Cardiac muscle cell (in vitro differentiated cells and primary cell): Measurements from ENCODE around the gene B4GALT1. TPM values are rescaled to one million over a fixed set of nuclear protein-coding genes. Genes with fewer than 3 reads are reported as not detected.

Source experiments
- DNase-seq, 2 donors: peaks; one replicate each; pipeline versions ENCODE4 v3.0.0 to v3.0.0-alpha.2; 2010 to 2017; ENCODE audit warnings: low read depth in 1 of 2, low spot score in 1 of 2
- H3K27ac ChIP-seq: fragments of 200-600 bp; sonication (generic); 2 replicates; pipeline ENCODE4 v1.5.1; 2016
- H3K27me3 ChIP-seq: fragments of 200-600 bp; sonication (generic); 2 replicates; pipeline ENCODE4 v1.6.0; 2016; ENCODE audit warnings: control low read depth
- H3K36me3 ChIP-seq: fragments of 200-600 bp; sonication (generic); 2 replicates; pipeline ENCODE4 v1.5.1; 2016; ENCODE audit warnings: control low read depth
- H3K4me1 ChIP-seq: fragments of 200-600 bp; sonication (generic); 2 replicates; pipeline ENCODE4 v1.8.1; 2017; ENCODE audit warnings: low read depth, mild to moderate bottlenecking, mixed run types
- H3K4me3 ChIP-seq: fragments of 200-600 bp; sonication (generic); 2 replicates; pipeline ENCODE4 v1.5.1; 2016; ENCODE audit warnings: mild to moderate bottlenecking
- H3K9me3 ChIP-seq: fragments of 200-600 bp; sonication (generic); 2 replicates; pipeline ENCODE4 v1.5.1; 2017; ENCODE audit warnings: low read depth, mild to moderate bottlenecking, control low read depth
- polyA plus RNA-seq: library from polyadenylated mRNA; unstranded; fragments of >200 nt; fragmentation: Nextera tagmentation; extraction: Ambion mirVana; gene quantifications from 2 replicates; pipeline ENCODE4 v1.2.1, GENCODE V29; 2016
- total RNA-seq: library from RNA; depleted of rRNA; stranded (reverse); fragments of >200 nt; gene quantifications from 2 replicates; pipeline ENCODE4 v1.2.3, GENCODE V29; 2016
- TF ChIP-seq, protein P1 (sequence below): IDR thresholded peaks from 2 replicates; pipeline ENCODE4 v1.5.1; 2012; ENCODE audit warnings: low read depth, mild to moderate bottlenecking, low read length

Gene B4GALT1
- total and polyA plus RNA-seq, 2 experiments from 2014 or later = 22.1 to 33.6 TPM

DNA sequence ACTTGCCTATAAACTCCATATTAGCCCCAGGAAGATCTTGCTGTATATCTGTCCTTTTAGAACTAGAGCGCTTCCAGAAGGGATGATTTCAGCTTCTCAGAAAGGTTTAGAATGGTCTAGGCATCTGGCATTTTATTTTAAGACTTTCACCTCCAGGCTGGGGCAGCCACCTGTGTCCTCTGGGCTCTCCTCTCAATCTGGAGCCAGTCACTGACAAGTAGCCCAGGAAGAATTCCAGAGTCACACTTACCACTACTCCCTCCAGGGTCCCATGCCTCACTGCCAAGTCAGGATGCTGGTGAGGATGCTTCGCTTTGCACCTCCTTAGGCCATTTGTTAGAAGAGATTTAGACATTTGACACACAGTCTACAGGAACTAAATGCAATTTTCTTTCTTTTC lies 20.8 kb downstream of the B4GALT1 start:
- Histone ChIP-seq H3K9me3 (no peaks in the 10 kb centered on the region), H3K4me1 (peaks cover 7% of the 10 kb centered on the region), H3K27ac (no peak overlapping the region), H3K4me3 (no peak overlapping the region), H3K27me3 (no peaks in the 10 kb centered on the region), H3K36me3 (no peaks in the 10 kb centered on the region)
- TF ChIP-seq, protein P1, sequence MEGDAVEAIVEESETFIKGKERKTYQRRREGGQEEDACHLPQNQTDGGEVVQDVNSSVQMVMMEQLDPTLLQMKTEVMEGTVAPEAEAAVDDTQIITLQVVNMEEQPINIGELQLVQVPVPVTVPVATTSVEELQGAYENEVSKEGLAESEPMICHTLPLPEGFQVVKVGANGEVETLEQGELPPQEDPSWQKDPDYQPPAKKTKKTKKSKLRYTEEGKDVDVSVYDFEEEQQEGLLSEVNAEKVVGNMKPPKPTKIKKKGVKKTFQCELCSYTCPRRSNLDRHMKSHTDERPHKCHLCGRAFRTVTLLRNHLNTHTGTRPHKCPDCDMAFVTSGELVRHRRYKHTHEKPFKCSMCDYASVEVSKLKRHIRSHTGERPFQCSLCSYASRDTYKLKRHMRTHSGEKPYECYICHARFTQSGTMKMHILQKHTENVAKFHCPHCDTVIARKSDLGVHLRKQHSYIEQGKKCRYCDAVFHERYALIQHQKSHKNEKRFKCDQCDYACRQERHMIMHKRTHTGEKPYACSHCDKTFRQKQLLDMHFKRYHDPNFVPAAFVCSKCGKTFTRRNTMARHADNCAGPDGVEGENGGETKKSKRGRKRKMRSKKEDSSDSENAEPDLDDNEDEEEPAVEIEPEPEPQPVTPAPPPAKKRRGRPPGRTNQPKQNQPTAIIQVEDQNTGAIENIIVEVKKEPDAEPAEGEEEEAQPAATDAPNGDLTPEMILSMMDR = no peak
- DNase-seq = no peak

DNA sequence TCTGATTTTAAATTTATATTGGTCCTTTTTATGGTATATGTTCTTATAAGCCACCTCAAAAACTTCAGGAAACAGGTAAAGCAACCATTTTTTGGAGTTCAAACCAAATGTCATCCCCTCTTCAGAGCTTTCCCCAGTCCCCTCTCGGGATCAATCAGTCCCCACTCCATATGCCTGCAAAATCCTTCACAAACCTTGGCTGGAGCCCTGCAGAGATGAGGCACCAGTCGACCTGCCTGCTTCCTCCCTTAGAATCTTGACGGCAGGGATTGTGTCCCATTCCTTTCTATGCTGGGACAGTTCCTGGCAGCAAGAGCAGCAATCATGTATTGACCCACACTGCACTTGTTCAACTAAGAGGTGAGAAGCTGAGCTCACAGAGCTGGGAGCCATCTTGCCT lies 22.6 kb downstream of the B4GALT1 start:
- Histone ChIP-seq H3K36me3 (no peaks in the 10 kb centered on the region), H3K4me1 (peaks cover 20% of the 10 kb centered on the region), H3K4me3 (no peak overlapping the region), H3K27ac (no peak overlapping the region), H3K27me3 (no peaks in the 10 kb centered on the region), H3K9me3 (no peaks in the 10 kb centered on the region)
- DNase-seq = no peak
- TF ChIP-seq, protein P1 = no peak

DNA sequence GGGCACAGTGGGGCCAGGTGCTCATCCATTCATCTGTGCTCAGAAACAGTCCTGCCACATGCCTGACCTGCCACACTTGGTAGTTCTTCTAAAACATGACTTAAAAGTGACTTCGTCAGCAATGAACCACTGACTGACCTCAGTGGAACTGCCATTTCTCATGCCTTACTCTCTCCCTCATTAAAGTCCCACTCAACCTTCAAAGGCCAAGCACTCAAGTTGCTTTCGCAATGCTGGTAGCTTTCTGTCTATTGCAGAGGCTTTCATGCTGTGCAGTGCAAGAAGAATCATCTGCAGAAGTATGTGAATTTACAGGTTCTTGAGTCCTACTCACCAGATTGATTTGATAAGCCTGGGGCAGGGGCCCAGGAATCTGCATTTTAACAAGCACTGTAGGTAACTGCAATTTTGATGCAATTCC lies 23.9 kb downstream of the B4GALT1 start:
- H3K36me3 ChIP-seq = no peaks in the 10 kb centered on the region
- TF ChIP-seq, protein P1 = no peak
- H3K4me1 ChIP-seq = peaks cover 25% of the 10 kb centered on the region
- DNase-seq = peak in 1 of 2 donors; percentile 62
- no peak overlapping the region for H3K4me3 ChIP-seq
- no peak overlapping the region for H3K27ac ChIP-seq
- H3K27me3 ChIP-seq = no peaks in the 10 kb centered on the region
- H3K9me3 ChIP-seq = no peaks in the 10 kb centered on the region

DNA sequence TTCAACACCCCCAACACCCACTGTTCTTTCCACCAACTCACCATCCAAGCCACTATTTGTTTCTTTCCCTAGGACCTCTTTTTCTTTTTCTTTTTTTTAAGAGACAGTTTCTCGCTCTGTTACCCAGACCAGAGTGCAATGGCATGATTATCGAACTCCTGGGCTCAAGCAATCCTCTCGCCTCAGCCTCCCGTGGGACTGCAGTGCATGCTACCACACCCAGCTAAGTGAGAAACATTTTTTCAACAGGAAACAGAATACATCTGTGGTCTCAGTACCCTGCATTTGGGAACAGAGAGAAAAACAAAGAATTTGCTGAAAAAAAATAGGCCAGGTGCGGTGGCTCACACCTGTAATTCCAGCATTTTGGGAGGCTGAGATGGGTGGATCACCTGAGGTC lies 24.6 kb downstream of the B4GALT1 start:
- no peak for DNase-seq
- Histone ChIP-seq H3K4me1 (peaks cover 25% of the 10 kb centered on the region), H3K4me3 (no peak overlapping the region), H3K36me3 (no peaks in the 10 kb centered on the region), H3K27me3 (no peaks in the 10 kb centered on the region), H3K27ac (no peak overlapping the region), H3K9me3 (no peaks in the 10 kb centered on the region)
- TF ChIP-seq, protein P1 = no peak

DNA sequence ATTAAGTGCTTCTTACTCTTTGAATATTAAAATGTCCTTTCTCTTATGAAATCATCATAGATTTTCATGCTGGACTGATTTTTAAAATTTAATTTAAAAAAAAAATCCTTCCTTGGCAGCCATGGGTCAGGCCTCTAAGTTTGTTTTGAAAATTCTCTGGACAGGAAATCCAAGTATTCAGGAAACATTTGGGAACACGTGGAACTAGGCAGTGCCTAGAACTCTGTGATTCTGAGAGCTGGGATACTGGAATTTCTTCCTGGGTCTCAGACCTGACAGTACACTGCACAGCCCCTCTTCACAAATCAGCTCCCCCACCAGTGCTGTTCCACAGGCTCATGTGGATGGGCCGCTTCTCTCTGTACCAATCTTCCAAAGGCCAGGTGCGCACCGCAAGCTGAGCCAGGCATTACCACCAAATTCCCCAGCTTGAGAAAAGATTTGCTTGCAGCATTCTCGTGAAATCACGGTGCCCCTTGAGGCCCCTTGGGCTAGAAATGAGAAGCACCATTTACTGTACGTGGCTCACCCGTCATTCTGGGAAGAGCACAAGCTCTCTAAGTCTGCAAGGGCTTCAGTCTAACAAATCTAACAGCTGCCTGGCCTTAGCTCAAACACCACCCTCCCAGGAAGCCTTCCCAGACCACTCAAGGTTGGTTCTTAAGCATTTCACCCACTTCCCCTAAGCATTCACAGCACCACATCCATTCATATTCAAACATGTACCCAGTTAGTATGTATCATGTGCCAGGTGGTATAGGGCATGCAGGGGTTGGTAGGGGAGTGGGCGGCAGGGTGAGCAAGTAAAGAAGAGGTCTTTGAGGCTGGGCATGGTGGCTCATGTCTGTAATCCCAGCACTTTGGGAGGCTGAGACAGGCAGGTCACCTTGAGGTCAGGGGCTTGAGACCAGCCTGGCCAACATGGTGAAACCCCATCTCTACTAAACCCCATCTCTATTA lies 26.5 kb downstream of the B4GALT1 start:
- no peaks in the 10 kb centered on the region for H3K9me3 ChIP-seq
- TF ChIP-seq, protein P1 = no peak
- no peak overlapping the region for H3K4me3 ChIP-seq
- no peak for DNase-seq
- H3K4me1 ChIP-seq = peaks cover 41% of the 10 kb centered on the region
- peak overlapping the region; percentile 47 for H3K27ac ChIP-seq
- no peaks in the 10 kb centered on the region for H3K27me3 ChIP-seq
- H3K36me3 ChIP-seq = no peaks in the 10 kb centered on the region
